H9 (cell line): ENCODE results near the gene BTBD19. TPM values are rescaled to one million over a fixed set of nuclear protein-coding genes. Genes with fewer than 3 reads are reported as not detected.

ENCODE experiments used
- DNase-seq: peaks from one replicate; pipeline ENCODE4 v3.0.0-alpha.2; 2017
- H2AFZ ChIP-seq: one replicate; pipeline ENCODE4 v1.6.1; 2013; ENCODE audit warnings: mild to moderate bottlenecking, low read length, control low read depth, moderate library complexity
- H2AK5ac ChIP-seq: 2 replicates; pipeline ENCODE4 v1.6.1; 2013; ENCODE audit warnings: low read length, control low read depth, mixed read lengths; ENCODE audit not compliant: insufficient read length
- H2BK120ac ChIP-seq: one replicate; pipeline ENCODE4 v1.6.1; 2013; ENCODE audit warnings: low read depth, mild to moderate bottlenecking, low read length, control low read depth, inconsistent platforms; ENCODE audit not compliant: poor library complexity, severe bottlenecking
- H2BK12ac ChIP-seq: 2 replicates; pipeline ENCODE4 v1.6.1; 2013; ENCODE audit warnings: low read length, control low read depth, mixed read lengths, low read depth; ENCODE audit not compliant: insufficient read length
- H2BK15ac ChIP-seq: 2 replicates; pipeline ENCODE4 v1.6.1; 2013; ENCODE audit warnings: low read depth, low read length, control low read depth
- H2BK20ac ChIP-seq: one replicate; pipeline ENCODE4 v1.6.1; 2013; ENCODE audit warnings: low read depth, mild to moderate bottlenecking, low read length, control low read depth, inconsistent platforms; ENCODE audit not compliant: poor library complexity, severe bottlenecking
- H2BK5ac ChIP-seq: 2 replicates; pipeline ENCODE4 v1.6.1; 2013; ENCODE audit warnings: low read length, control low read depth, mixed read lengths; ENCODE audit not compliant: insufficient read length
- H3K14ac ChIP-seq: 2 replicates; pipeline ENCODE4 v1.6.1; 2013; ENCODE audit warnings: low read length, control low read depth; ENCODE audit not compliant: insufficient read depth
- H3K18ac ChIP-seq: 2 replicates; pipeline ENCODE4 v1.6.1; 2013; ENCODE audit warnings: low read depth, mild to moderate bottlenecking, mixed read lengths, low read length, control low read depth; ENCODE audit not compliant: insufficient read length
- H3K23ac ChIP-seq: 2 replicates; pipeline ENCODE4 v1.6.1; 2013; ENCODE audit warnings: low read length, control low read depth, mixed read lengths, low read depth; ENCODE audit not compliant: insufficient read length
- H3K23me2 ChIP-seq: 2 replicates; pipeline ENCODE4 v1.6.1; 2013; ENCODE audit warnings: low read depth, mild to moderate bottlenecking, mixed read lengths, low read length, control low read depth; ENCODE audit not compliant: insufficient read length, poor library complexity, severe bottlenecking
- H3K27ac ChIP-seq: 2 replicates; pipeline ENCODE4 v1.5.1; 2013; ENCODE audit warnings: low read length, control low read depth, mixed read lengths, low read depth; ENCODE audit not compliant: insufficient read length
- H3K27me3 ChIP-seq: 2 replicates; pipeline ENCODE4 v1.6.1; 2013; ENCODE audit warnings: low read length, control low read depth, inconsistent platforms; ENCODE audit not compliant: insufficient read depth
- H3K4ac ChIP-seq: 2 replicates; pipeline ENCODE4 v1.6.1; 2013; ENCODE audit warnings: low read depth, mild to moderate bottlenecking, control low read depth, inconsistent platforms, low read length, moderate library complexity
- H3K4me1 ChIP-seq: 2 replicates; pipeline ENCODE4 v1.6.1; 2013; ENCODE audit warnings: low read length, control low read depth, inconsistent platforms; ENCODE audit not compliant: insufficient read depth
- H3K4me2 ChIP-seq: 2 replicates; pipeline ENCODE4 v1.6.1; 2013; ENCODE audit warnings: low read length, control low read depth, mixed read lengths; ENCODE audit not compliant: insufficient read length, insufficient read depth
- H3K56ac ChIP-seq: 2 replicates; pipeline ENCODE4 v1.6.1; 2013; ENCODE audit warnings: low read depth, mild to moderate bottlenecking, mixed read lengths, low read length, control low read depth; ENCODE audit not compliant: insufficient read length
- H3K79me1 ChIP-seq: 2 replicates; pipeline ENCODE4 v1.6.1; 2013; ENCODE audit warnings: low read depth, mild to moderate bottlenecking, moderate library complexity, low read length, control low read depth, inconsistent platforms; ENCODE audit not compliant: insufficient read depth, poor library complexity, severe bottlenecking
- H3K79me2 ChIP-seq: 2 replicates; pipeline ENCODE4 v1.6.1; 2013; ENCODE audit warnings: low read length, control low read depth, inconsistent platforms; ENCODE audit not compliant: insufficient read depth
- H3K9ac ChIP-seq: 2 replicates; pipeline ENCODE4 v1.6.1; 2013; ENCODE audit warnings: low read length, control low read depth, mixed read lengths; ENCODE audit not compliant: insufficient read length; ENCODE audit errors: extremely low read depth
- H3K9me3 ChIP-seq: one replicate; pipeline ENCODE4 v1.6.1; 2013; ENCODE audit warnings: low read depth, low read length, inconsistent platforms; ENCODE audit not compliant: control insufficient read depth
- H3T11ph ChIP-seq: one replicate; pipeline ENCODE4 v1.6.1; 2013; ENCODE audit warnings: mild to moderate bottlenecking, low read length, control low read depth, inconsistent platforms
- H4K20me1 ChIP-seq: one replicate; pipeline ENCODE4 v1.6.1; 2013; ENCODE audit not compliant: control insufficient read depth, insufficient read length, insufficient read depth
- H4K5ac ChIP-seq: 2 replicates; pipeline ENCODE4 v1.6.1; 2013; ENCODE audit warnings: low read depth, mild to moderate bottlenecking, mixed read lengths, low read length, control low read depth; ENCODE audit not compliant: insufficient read length
- H4K8ac ChIP-seq: replicated peaks from 2 replicates; pipeline ENCODE4 v1.6.1; 2013; ENCODE audit warnings: low read length, control low read depth, mixed read lengths, low read depth; ENCODE audit not compliant: insufficient read length
- H4K91ac ChIP-seq: 2 replicates; pipeline ENCODE4 v1.6.1; 2013; ENCODE audit warnings: low read depth, mild to moderate bottlenecking, moderate library complexity, mixed read lengths, low read length, control low read depth; ENCODE audit not compliant: insufficient read length
- H3K27ac Mint-ChIP-seq, 3 experiments: 2 replicates in 2 of 3; 3 replicates in 1 of 3; pipeline ENCODE4 v1.8.0; 2020 to 2021; ENCODE audit warnings: mixed read lengths in 3 of 3, mild to moderate bottlenecking in 1 of 3, moderate library complexity in 1 of 3
- H3K27me3 Mint-ChIP-seq: 2 replicates; pipeline ENCODE4 v1.8.0; 2021; ENCODE audit warnings: low read depth, mild to moderate bottlenecking, moderate library complexity, mixed read lengths
- H3K36me3 Mint-ChIP-seq, 3 experiments: 2 replicates in 2 of 3; 3 replicates in 1 of 3; pipeline ENCODE4 v1.8.0; 2020 to 2021; ENCODE audit warnings: low read depth in 3 of 3, mixed read lengths in 3 of 3; ENCODE audit not compliant: insufficient read depth in 1 of 3
- H3K4me1 Mint-ChIP-seq, 2 experiments: 2 replicates each; pipeline ENCODE4 v1.8.0; 2020; ENCODE audit warnings: mixed read lengths in 2 of 2
- H3K4me3 Mint-ChIP-seq, 2 experiments: 2 replicates in 1 of 2; 3 replicates in 1 of 2; pipeline ENCODE4 v1.8.0; 2020 to 2021; ENCODE audit warnings: mild to moderate bottlenecking in 2 of 2, mixed read lengths in 2 of 2, moderate library complexity in 1 of 2
- H3K9me3 Mint-ChIP-seq, 2 experiments: 2 replicates in 1 of 2; 3 replicates in 1 of 2; pipeline ENCODE4 v1.8.0; 2020; ENCODE audit warnings: mild to moderate bottlenecking in 2 of 2, mixed read lengths in 2 of 2, moderate library complexity in 1 of 2
- WGBS: extraction: QIAGEN DNeasy Blood & Tissue Kit; methylation state at CpG from one replicate; pipeline ENCODE4 v1.1.7; 2013; ENCODE audit warnings: missing lambda C conversion rate, low lambda C conversion rate, mixed read lengths; ENCODE audit not compliant: insufficient read length; ENCODE audit errors: extremely low coverage; 5-methylcytosine and 5-hydroxymethylcytosine counted together
- total RNA-seq: library from RNA; stranded (reverse); gene quantifications from 2 replicates; pipeline ENCODE4 v1.2.1, GENCODE V29; 2021
- TF ChIP-seq, protein P1 (sequence below): fragments of 200-600 bp; sonication (generic); conservative IDR thresholded peaks from 3 replicates; pipeline ENCODE4 v1.8.0; 2021; ENCODE audit warnings: antibody characterized with exemption, mild to moderate bottlenecking

Gene BTBD19
- total RNA-seq, 1 experiment from 2014 or later = 1.9 TPM

DNA sequence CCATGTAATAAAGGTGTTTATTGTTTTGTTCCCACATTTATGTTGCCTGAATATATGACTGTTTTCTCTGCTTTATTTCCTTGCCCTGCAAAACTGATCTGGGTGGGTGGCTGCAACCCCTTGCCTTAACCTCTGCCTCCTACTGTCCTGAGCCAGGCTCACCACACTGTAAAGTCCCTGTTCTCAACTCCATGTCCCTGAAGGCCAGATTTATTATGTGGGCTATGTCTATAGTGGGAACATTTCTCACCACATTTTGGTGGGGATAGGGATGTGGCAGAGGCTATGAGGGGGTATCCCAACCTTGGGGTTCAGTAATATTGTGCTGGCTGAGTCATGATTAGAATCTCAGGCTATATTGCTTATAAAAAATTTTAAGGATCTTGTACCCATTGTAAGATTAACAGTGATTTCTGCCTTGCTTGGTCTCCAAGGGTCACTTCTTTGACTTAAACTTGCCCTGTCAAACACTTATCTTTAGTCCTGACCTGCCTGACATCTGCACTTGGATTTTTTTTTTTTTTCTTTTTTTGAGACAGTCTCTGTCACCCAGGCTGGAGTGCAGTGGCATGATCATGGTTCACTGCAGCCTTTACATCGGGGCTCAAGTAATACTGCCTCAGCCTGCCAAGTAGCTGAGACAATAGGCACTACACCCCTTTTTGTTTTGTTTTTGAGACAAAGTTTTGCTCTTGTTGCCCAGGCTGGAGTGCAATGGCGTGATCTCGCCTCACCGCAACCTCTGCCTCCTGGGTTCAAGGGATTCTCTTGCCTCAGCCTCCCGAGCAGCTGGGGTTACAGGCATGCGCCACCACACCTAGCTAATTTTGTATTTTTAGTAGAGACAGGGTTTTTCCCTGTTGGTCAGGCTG, 29.4 kb upstream of the BTBD19 start:
- H3K27ac ChIP-seq = no peak overlapping the region
- TF ChIP-seq, protein P1, sequence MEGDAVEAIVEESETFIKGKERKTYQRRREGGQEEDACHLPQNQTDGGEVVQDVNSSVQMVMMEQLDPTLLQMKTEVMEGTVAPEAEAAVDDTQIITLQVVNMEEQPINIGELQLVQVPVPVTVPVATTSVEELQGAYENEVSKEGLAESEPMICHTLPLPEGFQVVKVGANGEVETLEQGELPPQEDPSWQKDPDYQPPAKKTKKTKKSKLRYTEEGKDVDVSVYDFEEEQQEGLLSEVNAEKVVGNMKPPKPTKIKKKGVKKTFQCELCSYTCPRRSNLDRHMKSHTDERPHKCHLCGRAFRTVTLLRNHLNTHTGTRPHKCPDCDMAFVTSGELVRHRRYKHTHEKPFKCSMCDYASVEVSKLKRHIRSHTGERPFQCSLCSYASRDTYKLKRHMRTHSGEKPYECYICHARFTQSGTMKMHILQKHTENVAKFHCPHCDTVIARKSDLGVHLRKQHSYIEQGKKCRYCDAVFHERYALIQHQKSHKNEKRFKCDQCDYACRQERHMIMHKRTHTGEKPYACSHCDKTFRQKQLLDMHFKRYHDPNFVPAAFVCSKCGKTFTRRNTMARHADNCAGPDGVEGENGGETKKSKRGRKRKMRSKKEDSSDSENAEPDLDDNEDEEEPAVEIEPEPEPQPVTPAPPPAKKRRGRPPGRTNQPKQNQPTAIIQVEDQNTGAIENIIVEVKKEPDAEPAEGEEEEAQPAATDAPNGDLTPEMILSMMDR = no peak
- peaks cover 27 to 30% of the 10 kb centered on the region in 2 experiments for H3K4me1 Mint-ChIP-seq

More for the DNA sequence above, 29.4 kb upstream of the BTBD19 start:
- Mint-ChIP-seq H3K27ac (peak overlapping the region in 2 of 3 experiments; percentile 85 to 93; a peak in 4 of 7 replicates), H3K36me3 (peaks cover 33 to 68% (median 52%) of the 10 kb centered on the region in 3 experiments), H3K4me3 (peak overlapping the region; percentile 63 to 81), H3K27me3 (peaks cover 1% of the 10 kb centered on the region; the same call in 1 of the 2 replicates), H3K9me3 (0 out of 5 replicates have a peak, but pooled peaks cover 0 to 4% of the 10 kb centered on the region in 2 experiments)
- Histone ChIP-seq H3K23me2 (peaks cover 11% of the 10 kb centered on the region), H3K9ac (no peak overlapping the region), H3K56ac (no peak overlapping the region), H2BK15ac (no peak overlapping the region), H3K23ac (no peak overlapping the region), H2BK120ac (no peak overlapping the region), H2BK5ac (no peak overlapping the region), H3K18ac (no peak overlapping the region), H3T11ph (no peak overlapping the region), H3K9me3 (no peaks in the 10 kb centered on the region), H2BK20ac (no peak overlapping the region), H3K4me1 (no peaks in the 10 kb centered on the region), H3K79me1 (peaks cover 2% of the 10 kb centered on the region), H3K4ac (no peak overlapping the region), H3K27me3 (no peaks in the 10 kb centered on the region), H2BK12ac (no peak overlapping the region), H2AFZ (no peak overlapping the region), H4K91ac (no peak overlapping the region), H3K14ac (no peak overlapping the region), H4K8ac (no peak overlapping the region), H4K5ac (no peak overlapping the region), H3K79me2 (peaks cover 17% of the 10 kb centered on the region; the same call in 1 of the 2 replicates), H2AK5ac (no peak overlapping the region), H3K4me2 (no peak overlapping the region), H4K20me1 (peaks cover 4% of the 10 kb centered on the region)
- no CpG with 5 or more reads among the region's 6 CpGs for WGBS
- DNase-seq = no peak
